GM12878 (cell line): ENCODE data around the gene STAT3.

Experiments used
- MXI1 ChIP-seq: fragments of 150-350 bp; IDR thresholded peaks from 2 replicates; pipeline ENCODE4 v1.6.1; 2011; ENCODE audit warnings: low read depth, mild to moderate bottlenecking, inconsistent platforms, low read length, improper control_type of control experiment
- NRF1 ChIP-seq: conservative IDR thresholded peaks from 2 replicates; pipeline ENCODE4 v1.6.1; 2011; ENCODE audit warnings: mild to moderate bottlenecking, low read depth, low read length, improper control_type of control experiment

DNA sequence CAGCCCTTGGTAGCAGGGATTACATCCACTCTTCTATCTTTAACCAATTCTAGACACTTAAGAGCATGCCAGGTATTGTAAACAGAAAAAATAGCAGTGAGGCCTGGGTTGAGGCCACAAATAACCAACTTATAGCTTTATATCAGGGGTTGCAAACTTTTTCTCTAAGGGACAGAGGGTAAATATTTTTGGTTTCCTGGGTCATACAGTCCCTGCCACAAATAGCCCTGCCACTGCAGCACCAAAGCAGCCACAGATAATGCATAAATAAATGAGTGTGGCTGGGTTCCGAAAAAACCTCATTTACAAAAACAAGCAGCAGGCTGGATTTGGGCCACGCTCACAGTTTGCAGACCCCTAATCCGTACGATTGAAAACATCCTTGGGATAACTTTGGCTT lies 46.7 kb downstream of the STAT3 start:
- TF ChIP-seq NRF1 (no peak), MXI1 (no peak)
